ENCODE data around the gene MSI2.

The MSI2 gene

DNA sequence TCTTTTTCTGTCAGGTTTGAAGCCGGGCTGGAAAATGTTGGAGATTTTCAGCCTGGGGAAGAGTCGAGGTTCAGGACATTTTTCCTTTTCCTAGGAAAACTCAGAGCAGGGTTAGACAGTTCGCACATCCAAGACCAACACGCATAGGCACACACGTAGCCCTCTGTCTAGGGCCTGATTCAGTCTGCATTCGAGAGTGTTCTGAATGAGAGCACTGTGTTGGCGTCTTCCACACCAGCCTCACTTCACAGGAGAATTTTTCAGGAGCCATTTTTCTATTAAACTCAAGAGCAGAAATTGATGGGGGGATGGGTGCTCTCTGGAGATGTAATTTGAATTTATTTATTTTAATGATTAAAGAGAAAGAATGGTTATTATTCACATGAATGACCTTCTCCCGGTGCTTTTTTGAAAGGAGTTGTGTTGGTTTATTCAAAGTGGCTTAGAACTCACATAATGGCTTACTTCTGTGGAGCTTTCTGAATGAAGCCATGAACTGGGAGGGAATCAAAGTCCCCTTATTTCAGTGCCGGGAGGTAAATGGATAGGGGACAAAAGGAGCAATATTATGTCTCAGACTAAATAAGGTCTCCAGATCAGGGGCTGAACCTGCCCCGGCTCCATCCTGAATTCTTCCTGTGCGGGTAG, 294.5 kb downstream of the MSI2 start:
- no peak for DNase-seq (ENCODE audit: low read depth)
- TF ChIP-seq, protein P1, sequence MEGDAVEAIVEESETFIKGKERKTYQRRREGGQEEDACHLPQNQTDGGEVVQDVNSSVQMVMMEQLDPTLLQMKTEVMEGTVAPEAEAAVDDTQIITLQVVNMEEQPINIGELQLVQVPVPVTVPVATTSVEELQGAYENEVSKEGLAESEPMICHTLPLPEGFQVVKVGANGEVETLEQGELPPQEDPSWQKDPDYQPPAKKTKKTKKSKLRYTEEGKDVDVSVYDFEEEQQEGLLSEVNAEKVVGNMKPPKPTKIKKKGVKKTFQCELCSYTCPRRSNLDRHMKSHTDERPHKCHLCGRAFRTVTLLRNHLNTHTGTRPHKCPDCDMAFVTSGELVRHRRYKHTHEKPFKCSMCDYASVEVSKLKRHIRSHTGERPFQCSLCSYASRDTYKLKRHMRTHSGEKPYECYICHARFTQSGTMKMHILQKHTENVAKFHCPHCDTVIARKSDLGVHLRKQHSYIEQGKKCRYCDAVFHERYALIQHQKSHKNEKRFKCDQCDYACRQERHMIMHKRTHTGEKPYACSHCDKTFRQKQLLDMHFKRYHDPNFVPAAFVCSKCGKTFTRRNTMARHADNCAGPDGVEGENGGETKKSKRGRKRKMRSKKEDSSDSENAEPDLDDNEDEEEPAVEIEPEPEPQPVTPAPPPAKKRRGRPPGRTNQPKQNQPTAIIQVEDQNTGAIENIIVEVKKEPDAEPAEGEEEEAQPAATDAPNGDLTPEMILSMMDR (IDR thresholded peaks at IDR 0.05; ENCODE audit: control insufficient read depth, extremely low read depth, insufficient read depth): no peak
- H3K4me3 ChIP-seq (ENCODE audit: low read depth, low read length): no peak overlapping the region

DNA sequence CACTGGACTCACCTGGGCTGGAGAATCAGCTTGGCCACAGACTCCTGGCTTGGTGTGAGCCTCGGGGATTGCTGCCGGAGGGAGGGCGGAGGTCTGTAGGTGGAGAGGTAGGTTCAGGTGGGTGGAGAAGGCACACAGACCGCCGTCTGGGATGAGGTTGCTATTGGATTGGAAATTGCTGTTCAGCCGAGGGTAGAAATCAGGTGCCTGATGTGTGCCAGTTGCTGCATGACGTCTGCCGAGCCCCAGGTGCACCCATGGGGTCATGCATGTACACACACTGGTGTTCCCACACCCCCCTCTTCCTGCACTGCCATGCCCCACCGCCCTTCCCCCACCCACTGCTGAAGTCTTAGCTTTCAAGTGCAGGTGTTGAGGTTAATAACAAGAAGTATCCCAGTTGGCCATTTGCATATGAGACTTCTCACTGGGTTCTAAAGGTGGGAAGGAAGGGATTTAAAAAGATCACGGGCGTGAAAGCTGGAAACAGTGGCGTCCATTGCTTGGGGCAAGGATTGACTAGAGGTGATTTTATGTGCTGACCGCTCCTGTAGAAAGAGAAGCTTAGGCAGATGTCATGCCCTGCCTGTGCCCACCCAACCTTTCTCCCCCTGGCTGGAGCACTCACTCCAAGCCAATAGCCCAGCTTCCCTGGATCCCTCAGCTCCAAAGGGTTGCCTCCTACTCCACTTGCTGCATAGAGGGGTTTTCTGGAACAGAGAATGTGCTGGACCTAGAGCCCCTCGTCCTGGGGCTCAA, 295.2 kb downstream of the MSI2 start:
- TF ChIP-seq, protein P1 (IDR thresholded peaks at IDR 0.05; ENCODE audit: control insufficient read depth, extremely low read depth, insufficient read depth): no peak
- no peak overlapping the region for H3K4me3 ChIP-seq (ENCODE audit: low read depth, low read length)
- DNase-seq (ENCODE audit: low read depth): no peak

DNA sequence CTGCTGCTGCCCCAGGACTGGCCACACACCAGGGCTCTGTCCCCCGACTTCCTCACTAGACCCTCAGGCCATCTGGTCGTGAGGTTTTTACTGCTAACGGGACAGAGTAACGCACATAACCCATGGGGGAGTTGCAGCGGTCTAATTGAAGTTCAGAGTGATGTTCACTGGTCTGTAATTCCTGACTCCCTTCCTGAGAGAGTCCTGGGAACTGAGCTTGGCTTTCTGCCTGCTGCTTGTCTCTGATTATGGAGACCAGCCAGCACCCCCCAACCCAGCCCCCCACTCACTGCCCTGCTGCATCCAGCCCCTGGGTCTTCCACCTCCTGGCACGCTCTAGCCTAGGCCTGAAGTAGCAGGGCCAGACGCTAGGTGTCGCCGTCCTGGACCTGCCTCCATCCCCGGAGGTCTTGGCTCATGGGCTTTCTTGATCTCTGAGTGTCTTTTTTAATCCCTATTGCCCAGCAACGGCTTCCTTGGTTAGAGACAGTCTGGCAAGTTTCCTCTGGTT, 295.8 kb downstream of the MSI2 start:
- DNase-seq (ENCODE audit: low read depth): no peak
- TF ChIP-seq, protein P1 (IDR thresholded peaks at IDR 0.05; ENCODE audit: control insufficient read depth, extremely low read depth, insufficient read depth): no peak
- H3K4me3 ChIP-seq (ENCODE audit: low read depth, low read length): no peak overlapping the region

DNA sequence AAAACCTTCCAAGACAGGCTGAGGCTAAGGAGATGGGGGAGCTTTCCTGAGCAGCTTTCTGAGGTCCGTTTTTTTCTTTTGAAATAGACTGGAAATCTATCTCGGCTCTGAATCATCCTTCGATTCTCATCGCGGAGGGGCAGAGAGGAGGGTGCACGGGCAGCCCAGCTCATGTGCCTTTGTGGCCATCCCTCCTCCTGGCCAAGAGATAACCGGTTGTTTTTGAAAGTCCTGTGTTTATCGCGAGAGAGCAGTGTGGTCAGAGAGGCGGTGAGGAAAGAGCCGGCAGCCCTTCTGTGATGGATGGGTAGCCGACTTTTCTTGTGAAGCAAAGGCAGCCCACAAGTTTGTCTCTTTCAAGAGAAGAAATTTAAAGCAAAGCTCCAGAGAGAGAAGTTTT, 297.2 kb downstream of the MSI2 start:
- H3K4me3 ChIP-seq (ENCODE audit: low read depth, low read length): no peak overlapping the region
- DNase-seq (ENCODE audit: low read depth): no peak
- TF ChIP-seq, protein P1 (IDR thresholded peaks at IDR 0.05; ENCODE audit: control insufficient read depth, extremely low read depth, insufficient read depth): no peak

DNA sequence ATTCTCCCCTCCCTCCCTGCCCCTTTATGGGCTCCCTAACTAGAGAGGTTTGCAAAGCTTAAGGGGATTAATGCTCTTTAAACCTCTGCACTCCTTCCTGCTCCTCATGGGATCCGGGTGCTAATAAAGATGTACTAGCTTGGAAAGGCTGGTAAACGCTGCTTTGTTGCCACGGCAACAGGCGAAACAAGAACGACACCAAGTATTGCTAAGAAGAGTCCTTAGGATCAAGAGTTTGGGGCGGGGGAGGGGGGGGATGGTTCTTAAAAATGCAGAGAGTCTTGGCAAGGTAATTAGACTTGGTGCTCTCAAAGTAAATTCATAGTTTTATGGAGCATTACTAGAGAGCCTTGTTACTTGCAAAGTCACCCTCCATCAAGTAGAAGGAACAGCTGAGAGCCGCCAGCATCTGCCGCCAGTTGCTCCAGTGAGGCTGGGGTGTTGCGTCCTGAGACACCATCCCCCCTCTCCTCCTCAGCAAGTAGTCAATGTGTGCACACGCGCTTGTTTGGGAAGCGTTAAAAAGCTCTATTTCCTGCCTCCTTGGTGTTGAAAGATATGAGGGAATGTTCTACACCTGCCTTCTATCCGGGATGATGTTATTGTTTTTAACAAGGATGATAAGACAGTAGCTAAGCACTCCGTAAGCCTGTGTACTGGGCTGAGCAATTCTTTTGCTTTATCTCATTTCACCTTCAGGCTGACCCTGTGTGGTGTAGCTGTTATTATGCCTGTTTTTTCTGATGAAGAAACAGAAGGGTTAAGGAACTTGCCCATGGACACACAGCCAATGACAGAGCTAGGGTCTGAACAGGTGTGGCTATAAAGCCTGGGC, 297.9 kb downstream of the MSI2 start:
- no peak for DNase-seq (ENCODE audit: low read depth)
- TF ChIP-seq, protein P1 (IDR thresholded peaks at IDR 0.05; ENCODE audit: control insufficient read depth, extremely low read depth, insufficient read depth): no peak
- no peak overlapping the region for H3K4me3 ChIP-seq (ENCODE audit: low read depth, low read length)

DNA sequence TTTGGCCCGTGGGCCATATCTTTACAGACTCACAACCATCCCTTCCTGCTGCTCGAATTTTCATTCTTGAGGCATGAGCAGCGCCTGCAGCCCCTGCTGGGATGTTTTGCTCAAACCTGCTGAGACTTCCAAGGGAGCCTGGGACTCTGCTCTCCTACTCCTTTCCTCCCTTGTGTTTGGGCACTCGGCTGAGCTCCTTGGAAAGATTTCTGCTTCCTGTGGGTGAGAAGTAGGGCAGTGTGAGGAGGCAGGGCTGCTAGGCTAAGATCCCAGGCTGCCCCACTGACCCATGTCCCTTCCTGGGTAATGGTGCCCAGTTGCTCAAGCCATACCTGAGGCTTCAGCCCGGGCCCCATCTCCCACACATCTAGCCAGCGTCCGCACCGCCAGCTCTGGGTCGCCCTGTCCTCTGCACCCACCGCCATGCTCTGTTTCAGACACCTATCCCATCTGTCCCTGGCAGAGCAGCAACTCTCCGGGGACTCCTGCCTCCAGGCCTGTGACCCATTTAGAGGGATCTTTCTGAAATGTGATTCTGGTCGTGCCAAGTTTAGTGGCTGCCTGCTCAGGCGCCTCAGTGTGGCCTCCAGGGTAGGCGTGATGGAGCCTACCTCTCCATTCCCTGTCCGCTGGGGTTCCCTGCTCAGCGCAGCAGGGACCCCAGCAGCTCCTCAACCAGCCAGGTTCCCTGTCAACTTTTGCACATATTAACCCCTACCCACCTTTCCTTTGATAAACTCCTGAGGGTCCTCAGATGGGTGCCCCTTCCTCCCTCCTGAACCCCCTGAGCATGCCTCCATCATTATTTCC, 298.7 kb downstream of the MSI2 start:
- TF ChIP-seq, protein P1 (IDR thresholded peaks at IDR 0.05; ENCODE audit: control insufficient read depth, extremely low read depth, insufficient read depth): no peak
- H3K4me3 ChIP-seq (ENCODE audit: low read depth, low read length): no peak overlapping the region
- no peak for DNase-seq (ENCODE audit: low read depth)

Measured in LNCaP clone FGC (cell line).